ENCODE results near the gene TMEM74B.

GRCh38 chr20:1160991-1161390 lies 23.8 kb downstream of the TMEM74B start:
- TF ChIP-seq, protein P1, sequence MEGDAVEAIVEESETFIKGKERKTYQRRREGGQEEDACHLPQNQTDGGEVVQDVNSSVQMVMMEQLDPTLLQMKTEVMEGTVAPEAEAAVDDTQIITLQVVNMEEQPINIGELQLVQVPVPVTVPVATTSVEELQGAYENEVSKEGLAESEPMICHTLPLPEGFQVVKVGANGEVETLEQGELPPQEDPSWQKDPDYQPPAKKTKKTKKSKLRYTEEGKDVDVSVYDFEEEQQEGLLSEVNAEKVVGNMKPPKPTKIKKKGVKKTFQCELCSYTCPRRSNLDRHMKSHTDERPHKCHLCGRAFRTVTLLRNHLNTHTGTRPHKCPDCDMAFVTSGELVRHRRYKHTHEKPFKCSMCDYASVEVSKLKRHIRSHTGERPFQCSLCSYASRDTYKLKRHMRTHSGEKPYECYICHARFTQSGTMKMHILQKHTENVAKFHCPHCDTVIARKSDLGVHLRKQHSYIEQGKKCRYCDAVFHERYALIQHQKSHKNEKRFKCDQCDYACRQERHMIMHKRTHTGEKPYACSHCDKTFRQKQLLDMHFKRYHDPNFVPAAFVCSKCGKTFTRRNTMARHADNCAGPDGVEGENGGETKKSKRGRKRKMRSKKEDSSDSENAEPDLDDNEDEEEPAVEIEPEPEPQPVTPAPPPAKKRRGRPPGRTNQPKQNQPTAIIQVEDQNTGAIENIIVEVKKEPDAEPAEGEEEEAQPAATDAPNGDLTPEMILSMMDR (IDR thresholded peaks at IDR 0.05): no peak
- no peak for TF ChIP-seq EZH2 (IDR thresholded peaks at IDR 0.05; ENCODE audit: borderline replicate concordance, insufficient read depth, low read depth, low read length, poor library complexity, severe bottlenecking)
